HCT116 (cell line): ENCODE data around the gene KNL1.

Experiments
- CTCF ChIP-seq, 3 experiments: fragments of 200-600 bp in 1 of 3; sonication (generic) in 1 of 3; IDR thresholded peaks in 2 of 3; conservative IDR thresholded peaks in 1 of 3; 2 replicates each; pipeline ENCODE4 v1.5.1; 2012 to 2017; ENCODE audit warnings: low read depth in 2 of 3, low read length in 2 of 3, antibody characterized with exemption in 1 of 3, borderline replicate concordance in 1 of 3, control low read depth in 1 of 3, mild to moderate bottlenecking in 1 of 3, mixed read lengths in 1 of 3, mixed run types in 1 of 3, moderate library complexity in 1 of 3; ENCODE audit not compliant: insufficient read depth in 1 of 3
- EGR1 ChIP-seq: IDR thresholded peaks from 2 replicates; pipeline ENCODE4 v1.6.1; 2012; ENCODE audit warnings: low read depth
- EZH2 ChIP-seq: fragments of 200-600 bp; sonication (generic); IDR thresholded peaks from 2 replicates; pipeline ENCODE4 v1.6.1; 2017; ENCODE audit warnings: antibody characterized with exemption, mixed run types
- POLR2AphosphoS5 ChIP-seq: IDR thresholded peaks from 2 replicates; pipeline ENCODE4 v1.6.1; 2011; ENCODE audit warnings: mild to moderate bottlenecking, low read depth, low read length, moderate library complexity
- SIN3A ChIP-seq: IDR thresholded peaks from 2 replicates; pipeline ENCODE4 v1.6.1; 2012; ENCODE audit warnings: low read depth

- TF ChIP-seq SIN3A: no peak
- TF ChIP-seq EGR1: no peak
- no peak for TF ChIP-seq POLR2AphosphoS5
- no peak for TF ChIP-seq CTCF (IDR thresholded peaks at IDR 0.05 in 2 of 3, conservative IDR thresholded peaks at IDR 0.05 in 1 of 3; ENCODE audit: borderline replicate concordance in 1 of 3, insufficient read depth in 1 of 3, low read depth in 2 of 3, low read length in 2 of 3)
- no peak for TF ChIP-seq EZH2
Observed at GRCh38 chr15:40575113-40575512, 18.9 kb upstream of the KNL1 start.
